ENCODE measurements around the gene CEP295NL.

DNA sequence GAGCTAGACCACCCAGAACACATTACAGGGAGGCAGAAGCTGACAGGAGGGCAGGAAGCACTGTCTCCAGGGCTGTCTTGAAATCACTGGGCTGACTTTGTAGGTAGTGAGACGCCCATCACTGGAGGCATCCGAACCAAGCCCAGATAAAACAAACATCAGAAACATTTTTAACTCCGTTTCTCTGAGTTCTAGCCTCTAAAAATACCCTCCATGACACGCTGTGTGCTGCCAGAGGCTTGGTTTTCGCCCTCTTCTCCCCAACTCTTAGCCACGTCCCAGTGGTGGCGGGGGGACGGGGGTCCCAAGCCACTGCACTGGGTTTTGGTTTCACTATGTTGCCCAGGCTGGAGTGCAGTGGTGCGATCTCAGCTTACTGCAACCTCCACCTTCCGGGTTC, 1.2 kb downstream of the CEP295NL start:
- TF ChIP-seq, protein P1, sequence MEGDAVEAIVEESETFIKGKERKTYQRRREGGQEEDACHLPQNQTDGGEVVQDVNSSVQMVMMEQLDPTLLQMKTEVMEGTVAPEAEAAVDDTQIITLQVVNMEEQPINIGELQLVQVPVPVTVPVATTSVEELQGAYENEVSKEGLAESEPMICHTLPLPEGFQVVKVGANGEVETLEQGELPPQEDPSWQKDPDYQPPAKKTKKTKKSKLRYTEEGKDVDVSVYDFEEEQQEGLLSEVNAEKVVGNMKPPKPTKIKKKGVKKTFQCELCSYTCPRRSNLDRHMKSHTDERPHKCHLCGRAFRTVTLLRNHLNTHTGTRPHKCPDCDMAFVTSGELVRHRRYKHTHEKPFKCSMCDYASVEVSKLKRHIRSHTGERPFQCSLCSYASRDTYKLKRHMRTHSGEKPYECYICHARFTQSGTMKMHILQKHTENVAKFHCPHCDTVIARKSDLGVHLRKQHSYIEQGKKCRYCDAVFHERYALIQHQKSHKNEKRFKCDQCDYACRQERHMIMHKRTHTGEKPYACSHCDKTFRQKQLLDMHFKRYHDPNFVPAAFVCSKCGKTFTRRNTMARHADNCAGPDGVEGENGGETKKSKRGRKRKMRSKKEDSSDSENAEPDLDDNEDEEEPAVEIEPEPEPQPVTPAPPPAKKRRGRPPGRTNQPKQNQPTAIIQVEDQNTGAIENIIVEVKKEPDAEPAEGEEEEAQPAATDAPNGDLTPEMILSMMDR (conservative IDR thresholded peaks at IDR 0.05; ENCODE audit: low read depth, low read length): no peak
- TF ChIP-seq EZH2 (IDR thresholded peaks at IDR 0.05; ENCODE audit: borderline replicate concordance, low read depth, low read length, poor library complexity, severe bottlenecking): no peak
